ENCODE data around the gene NPTX1.

NPTX1 gene

GRCh38 chr17:80432350-80432955 lies 44.0 kb downstream of the NPTX1 start:
- Histone ChIP-seq H3K4me3 (ENCODE audit: severe bottlenecking) (no peak overlapping the region), H3K36me3 (ENCODE audit: low read depth) (no peaks in the 10 kb centered on the region), H3K9me3 (ENCODE audit: severe bottlenecking) (no peaks in the 10 kb centered on the region), H3K27ac (ENCODE audit: poor library complexity, severe bottlenecking) (no peak overlapping the region), H3K27me3 (ENCODE audit: insufficient read depth, poor library complexity, severe bottlenecking) (no peaks in the 10 kb centered on the region), H3K4me1 (ENCODE audit: insufficient read depth, poor library complexity, severe bottlenecking) (no peaks in the 10 kb centered on the region)
- DNase-seq (ENCODE audit: low spot score) = peak; percentile 54
- no peak for ATAC-seq (ENCODE audit: low read depth)
- no peak for TF ChIP-seq CTCF (IDR thresholded peaks at IDR 0.05; ENCODE audit: poor library complexity, severe bottlenecking)

GRCh38 chr17:80431246-80432195 lies 44.9 kb downstream of the NPTX1 start:
- Histone ChIP-seq H3K9me3 (ENCODE audit: severe bottlenecking) (no peaks in the 10 kb centered on the region), H3K4me1 (ENCODE audit: insufficient read depth, poor library complexity, severe bottlenecking) (no peaks in the 10 kb centered on the region), H3K27me3 (ENCODE audit: insufficient read depth, poor library complexity, severe bottlenecking) (no peaks in the 10 kb centered on the region), H3K36me3 (ENCODE audit: low read depth) (no peaks in the 10 kb centered on the region), H3K4me3 (ENCODE audit: severe bottlenecking) (no peak overlapping the region), H3K27ac (ENCODE audit: poor library complexity, severe bottlenecking) (no peak overlapping the region)
- DNase-seq (ENCODE audit: low spot score) (peak; percentile 54), ATAC-seq (ENCODE audit: low read depth) (no peak)
- no peak for TF ChIP-seq CTCF (IDR thresholded peaks at IDR 0.05; ENCODE audit: poor library complexity, severe bottlenecking)

- Histone ChIP-seq H3K36me3 (ENCODE audit: low read depth) (no peaks in the 10 kb centered on the region), H3K27me3 (ENCODE audit: insufficient read depth, poor library complexity, severe bottlenecking) (no peaks in the 10 kb centered on the region), H3K9me3 (ENCODE audit: severe bottlenecking) (no peaks in the 10 kb centered on the region), H3K27ac (ENCODE audit: poor library complexity, severe bottlenecking) (no peak overlapping the region), H3K4me1 (ENCODE audit: insufficient read depth, poor library complexity, severe bottlenecking) (no peaks in the 10 kb centered on the region), H3K4me3 (ENCODE audit: severe bottlenecking) (no peak overlapping the region)
- no peak for TF ChIP-seq CTCF (IDR thresholded peaks at IDR 0.05; ENCODE audit: poor library complexity, severe bottlenecking)
- no peak for ATAC-seq (ENCODE audit: low read depth)
- DNase-seq (ENCODE audit: low spot score) = peak; percentile 51
Measured at GRCh38 chr17:80430446-80431245, 45.8 kb downstream of the NPTX1 start.

- no peak overlapping the region for H3K4me3 ChIP-seq (ENCODE audit: severe bottlenecking)
- no peaks in the 10 kb centered on the region for H3K27me3 ChIP-seq (ENCODE audit: insufficient read depth, poor library complexity, severe bottlenecking)
- H3K27ac ChIP-seq (ENCODE audit: poor library complexity, severe bottlenecking) = no peak overlapping the region
- no peaks in the 10 kb centered on the region for H3K36me3 ChIP-seq (ENCODE audit: low read depth)
- TF ChIP-seq CTCF (IDR thresholded peaks at IDR 0.05; ENCODE audit: poor library complexity, severe bottlenecking) = no peak
- ATAC-seq (ENCODE audit: low read depth) (no peak), DNase-seq (ENCODE audit: low spot score) (peak; percentile 55)
- no peaks in the 10 kb centered on the region for H3K4me1 ChIP-seq (ENCODE audit: insufficient read depth, poor library complexity, severe bottlenecking)
- H3K9me3 ChIP-seq (ENCODE audit: severe bottlenecking) = no peaks in the 10 kb centered on the region
Measured at GRCh38 chr17:80429356-80430275, 46.8 kb downstream of the NPTX1 start.

Measured in RWPE2 (cell line).